ENCODE results near the gene PKNOX2. TPM values are rescaled to one million over a fixed set of nuclear protein-coding genes. Genes with fewer than 3 reads are reported as not detected.

PKNOX2 gene
- total and polyA plus RNA-seq, 9 of the 15 experiments (the other 6 are each of a cell fraction or from before 2014, with no cell fraction given), result not detected

DNA sequence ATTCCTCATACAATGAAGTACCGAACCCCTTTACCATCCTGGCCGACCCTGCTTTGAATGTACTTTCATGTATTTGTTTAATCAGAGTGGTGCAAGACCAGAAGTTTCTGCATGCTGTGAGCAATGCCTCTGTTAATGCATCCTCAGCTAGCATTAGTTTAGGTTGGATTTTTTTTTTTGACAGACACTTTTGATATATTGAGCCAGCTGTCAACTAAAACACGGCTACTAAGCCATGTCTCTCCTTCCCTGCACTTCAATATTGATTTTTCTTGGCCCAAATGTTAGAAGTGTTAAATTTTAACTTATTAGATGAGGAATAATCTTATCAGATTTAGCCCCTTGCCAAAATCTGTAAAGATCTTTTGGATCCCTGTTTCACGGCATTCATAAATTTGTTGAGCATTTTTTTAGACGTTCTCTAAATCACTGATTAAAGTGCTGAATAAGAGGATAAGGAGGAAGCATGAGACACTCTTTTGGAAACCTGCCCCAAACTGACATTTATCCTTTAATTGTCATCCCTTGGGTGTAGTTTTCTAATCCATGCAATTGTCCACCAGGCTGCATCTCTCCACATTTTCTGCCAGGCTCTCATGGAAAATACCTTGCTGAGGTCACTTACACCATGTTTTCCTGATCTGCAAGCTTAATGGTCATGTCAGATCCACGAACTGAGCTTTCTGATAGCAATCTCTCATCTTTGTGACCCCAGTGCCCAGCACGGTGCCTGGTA is 200.8 kb downstream of the PKNOX2 start:
- no peak overlapping the region for H3K4me3 ChIP-seq
- H3K9me3 ChIP-seq (replicated peaks; ENCODE audit: control insufficient read depth, insufficient read depth, low read depth, low read length), result no peaks in the 10 kb centered on the region
- no peak overlapping the region for H2AFZ ChIP-seq (ENCODE audit: low read depth, low read length)
- ChIA-PET POLR2A (interaction anchor here (0.6 kb wide), 1 partner anchor 58 kb away, joined by 3 read pairs; no protein-coding TSS in a partner anchor), CTCF (ENCODE audit: low intra/inter-chr PET ratio) (no interaction called here)
- FAIRE-seq (no peak), DNase-seq (ENCODE audit: extremely low read depth in 1 of 4, low spot score in 3 of 4) (no peak), ATAC-seq (no peak)
- no peaks in the 10 kb centered on the region for H3K4me1 ChIP-seq (replicated peaks in 1 of 2; ENCODE audit: control insufficient read depth in 2 of 2, insufficient read depth in 2 of 2, low read length in 2 of 2)
- H3K27me3 ChIP-seq (ENCODE audit: control insufficient read depth in 2 of 2, insufficient read depth in 2 of 2, low read length in 2 of 2), result peaks cover 14 to 59% of the 10 kb centered on the region in 2 experiments
- H3K9ac ChIP-seq (ENCODE audit: insufficient read depth in 1 of 2, low read depth in 2 of 2, low read length in 2 of 2), result no peak overlapping the region
- H3K79me2 ChIP-seq (ENCODE audit: control insufficient read depth, insufficient read depth, low read length), result no peaks in the 10 kb centered on the region
- H3K4me2 ChIP-seq (ENCODE audit: insufficient read depth, low read length), result no peak overlapping the region
- no TSS peak for BruUV-seq (replicated peaks)
- no peak overlapping the region for H3K27ac ChIP-seq (ENCODE audit: extremely low read depth, low read depth, low read length)
- 1% methylated on average over 7 of the region's 7 CpGs for WGBS (ENCODE audit: insufficient coverage, low coverage, missing lambda C conversion rate)
- no peaks in the 10 kb centered on the region for H4K20me1 ChIP-seq (replicated peaks; ENCODE audit: control insufficient read depth, insufficient read depth, low read length)
- in situ Hi-C loops (cut with MboI) (no loop called here), intact Hi-C loops (cut with micrococcal nuclease) (no loop called here)
- no peaks in the 10 kb centered on the region for H3K9me1 ChIP-seq (ENCODE audit: control insufficient read depth, insufficient read depth, low read length)
- H3K36me3 ChIP-seq (ENCODE audit: control insufficient read depth, insufficient read depth, low read length), result no peaks in the 10 kb centered on the region
- TF ChIP-seq, protein P1, sequence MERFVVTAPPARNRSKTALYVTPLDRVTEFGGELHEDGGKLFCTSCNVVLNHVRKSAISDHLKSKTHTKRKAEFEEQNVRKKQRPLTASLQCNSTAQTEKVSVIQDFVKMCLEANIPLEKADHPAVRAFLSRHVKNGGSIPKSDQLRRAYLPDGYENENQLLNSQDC (CRISPR knock-in tag; IDR thresholded peaks at IDR 0.05), result no peak
- TF ChIP-seq JUNB (CRISPR knock-in tag; conservative IDR thresholded peaks at IDR 0.05) (no peak), TCF7 (IDR thresholded peaks at IDR 0.05; ENCODE audit: borderline replicate concordance) (no peak), ZNF77 (CRISPR knock-in tag; IDR thresholded peaks at IDR 0.05) (no peak), ZNF23 (CRISPR knock-in tag; IDR thresholded peaks at IDR 0.05) (no peak), RFX5 (IDR thresholded peaks at IDR 0.05; ENCODE audit: low read depth, low read length) (no peak), ZNF444 (CRISPR knock-in tag; IDR thresholded peaks at IDR 0.05) (no peak), ILK (tag; IDR thresholded peaks at IDR 0.05; ENCODE audit: borderline replicate concordance, low read depth) (no peak), ZNF224 (CRISPR knock-in tag; IDR thresholded peaks at IDR 0.05) (no peak)
- TF ChIP-seq, protein P2, sequence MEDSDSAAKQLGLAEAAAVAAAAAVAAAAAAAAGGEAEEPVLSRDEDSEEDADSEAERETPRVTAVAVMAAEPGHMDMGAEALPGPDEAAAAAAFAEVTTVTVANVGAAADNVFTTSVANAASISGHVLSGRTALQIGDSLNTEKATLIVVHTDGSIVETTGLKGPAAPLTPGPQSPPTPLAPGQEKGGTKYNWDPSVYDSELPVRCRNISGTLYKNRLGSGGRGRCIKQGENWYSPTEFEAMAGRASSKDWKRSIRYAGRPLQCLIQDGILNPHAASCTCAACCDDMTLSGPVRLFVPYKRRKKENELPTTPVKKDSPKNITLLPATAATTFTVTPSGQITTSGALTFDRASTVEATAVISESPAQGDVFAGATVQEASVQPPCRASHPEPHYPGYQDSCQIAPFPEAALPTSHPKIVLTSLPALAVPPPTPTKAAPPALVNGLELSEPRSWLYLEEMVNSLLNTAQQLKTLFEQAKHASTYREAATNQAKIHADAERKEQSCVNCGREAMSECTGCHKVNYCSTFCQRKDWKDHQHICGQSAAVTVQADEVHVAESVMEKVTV (CRISPR knock-in tag; IDR thresholded peaks at IDR 0.05), result no peak
- TF ChIP-seq, protein P3, sequence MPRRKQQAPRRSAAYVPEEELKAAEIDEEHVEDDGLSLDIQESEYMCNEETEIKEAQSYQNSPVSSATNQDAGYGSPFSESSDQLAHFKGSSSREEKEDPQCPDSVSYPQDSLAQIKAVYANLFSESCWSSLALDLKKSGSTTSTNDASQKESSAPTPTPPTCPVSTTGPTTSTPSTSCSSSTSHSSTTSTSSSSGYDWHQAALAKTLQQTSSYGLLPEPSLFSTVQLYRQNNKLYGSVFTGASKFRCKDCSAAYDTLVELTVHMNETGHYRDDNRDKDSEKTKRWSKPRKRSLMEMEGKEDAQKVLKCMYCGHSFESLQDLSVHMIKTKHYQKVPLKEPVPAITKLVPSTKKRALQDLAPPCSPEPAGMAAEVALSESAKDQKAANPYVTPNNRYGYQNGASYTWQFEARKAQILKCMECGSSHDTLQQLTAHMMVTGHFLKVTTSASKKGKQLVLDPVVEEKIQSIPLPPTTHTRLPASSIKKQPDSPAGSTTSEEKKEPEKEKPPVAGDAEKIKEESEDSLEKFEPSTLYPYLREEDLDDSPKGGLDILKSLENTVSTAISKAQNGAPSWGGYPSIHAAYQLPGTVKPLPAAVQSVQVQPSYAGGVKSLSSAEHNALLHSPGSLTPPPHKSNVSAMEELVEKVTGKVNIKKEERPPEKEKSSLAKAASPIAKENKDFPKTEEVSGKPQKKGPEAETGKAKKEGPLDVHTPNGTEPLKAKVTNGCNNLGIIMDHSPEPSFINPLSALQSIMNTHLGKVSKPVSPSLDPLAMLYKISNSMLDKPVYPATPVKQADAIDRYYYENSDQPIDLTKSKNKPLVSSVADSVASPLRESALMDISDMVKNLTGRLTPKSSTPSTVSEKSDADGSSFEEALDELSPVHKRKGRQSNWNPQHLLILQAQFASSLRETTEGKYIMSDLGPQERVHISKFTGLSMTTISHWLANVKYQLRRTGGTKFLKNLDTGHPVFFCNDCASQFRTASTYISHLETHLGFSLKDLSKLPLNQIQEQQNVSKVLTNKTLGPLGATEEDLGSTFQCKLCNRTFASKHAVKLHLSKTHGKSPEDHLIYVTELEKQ (CRISPR knock-in tag; IDR thresholded peaks at IDR 0.05), result no peak
- TF ChIP-seq, protein P4, sequence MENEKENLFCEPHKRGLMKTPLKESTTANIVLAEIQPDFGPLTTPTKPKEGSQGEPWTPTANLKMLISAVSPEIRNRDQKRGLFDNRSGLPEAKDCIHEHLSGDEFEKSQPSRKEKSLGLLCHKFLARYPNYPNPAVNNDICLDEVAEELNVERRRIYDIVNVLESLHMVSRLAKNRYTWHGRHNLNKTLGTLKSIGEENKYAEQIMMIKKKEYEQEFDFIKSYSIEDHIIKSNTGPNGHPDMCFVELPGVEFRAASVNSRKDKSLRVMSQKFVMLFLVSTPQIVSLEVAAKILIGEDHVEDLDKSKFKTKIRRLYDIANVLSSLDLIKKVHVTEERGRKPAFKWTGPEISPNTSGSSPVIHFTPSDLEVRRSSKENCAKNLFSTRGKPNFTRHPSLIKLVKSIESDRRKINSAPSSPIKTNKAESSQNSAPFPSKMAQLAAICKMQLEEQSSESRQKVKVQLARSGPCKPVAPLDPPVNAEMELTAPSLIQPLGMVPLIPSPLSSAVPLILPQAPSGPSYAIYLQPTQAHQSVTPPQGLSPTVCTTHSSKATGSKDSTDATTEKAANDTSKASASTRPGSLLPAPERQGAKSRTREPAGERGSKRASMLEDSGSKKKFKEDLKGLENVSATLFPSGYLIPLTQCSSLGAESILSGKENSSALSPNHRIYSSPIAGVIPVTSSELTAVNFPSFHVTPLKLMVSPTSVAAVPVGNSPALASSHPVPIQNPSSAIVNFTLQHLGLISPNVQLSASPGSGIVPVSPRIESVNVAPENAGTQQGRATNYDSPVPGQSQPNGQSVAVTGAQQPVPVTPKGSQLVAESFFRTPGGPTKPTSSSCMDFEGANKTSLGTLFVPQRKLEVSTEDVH (IDR thresholded peaks at IDR 0.05; ENCODE audit: low read depth, partially characterized antibody), result no peak
